Keratinocyte (primary cell): ENCODE data around the gene ATP11B. TPM values are rescaled to one million over a fixed set of nuclear protein-coding genes. Genes with fewer than 3 reads are reported as not detected.
"Not testable (repeated sequence)": the region's sequence is repeated elsewhere in the genome, so short reads cannot be mapped to it uniquely, and the experiment has no call there.

ENCODE experiments used
- DNase-seq: peaks from one replicate; pipeline ENCODE4 v3.0.0-alpha.2; 2011; ENCODE audit warnings: low read depth, missing footprints, low spot score
- FAIRE-seq: peaks from 2 replicates; lab custom pipeline; 2011; peaks lifted over from hg19 to GRCh38; lab: Jason Lieb, UNC
- H2AFZ ChIP-seq: 2 replicates; pipeline ENCODE4 v1.6.0; 2012; ENCODE audit warnings: low read length, control low read depth, inconsistent platforms; ENCODE audit not compliant: control insufficient read depth
- H3K27ac ChIP-seq: 2 replicates; pipeline ENCODE4 v1.5.1; 2011; ENCODE audit warnings: low read length; ENCODE audit not compliant: control insufficient read depth, insufficient read depth
- H3K27me3 ChIP-seq: 3 replicates; pipeline ENCODE4 v1.6.0; 2011; ENCODE audit warnings: low read length; ENCODE audit not compliant: control insufficient read depth, insufficient read depth; ENCODE audit errors: extremely low read depth
- H3K36me3 ChIP-seq, 2 experiments: 2 replicates in 1 of 2; 3 replicates in 1 of 2; pipeline ENCODE4 v1.5.1; 2011; ENCODE audit warnings: low read length in 2 of 2, mild to moderate bottlenecking in 1 of 2; ENCODE audit not compliant: control insufficient read depth in 2 of 2, insufficient read depth in 2 of 2; ENCODE audit errors: extremely low read depth in 1 of 2
- H3K4me1 ChIP-seq: 3 replicates; pipeline ENCODE4 v1.5.1; 2011; ENCODE audit warnings: low read length; ENCODE audit not compliant: control insufficient read depth, insufficient read depth; ENCODE audit errors: extremely low read depth
- H3K4me2 ChIP-seq: 3 replicates; pipeline ENCODE4 v1.6.0; 2011; ENCODE audit warnings: low read depth, low read length; ENCODE audit not compliant: control insufficient read depth, insufficient read depth; ENCODE audit errors: extremely low read depth
- H3K4me3 ChIP-seq, 3 experiments: fragments of 200-600 bp in 1 of 3; sonication (generic) in 1 of 3; 2 replicates in 2 of 3; 3 replicates in 1 of 3; pipeline ENCODE4 v1.5.1; 2011 to 2016; ENCODE audit warnings: low read length in 3 of 3, mild to moderate bottlenecking in 3 of 3, control low read depth in 2 of 3, inconsistent platforms in 1 of 3, low read depth in 1 of 3, mixed read lengths in 1 of 3, mixed run types in 1 of 3, moderate library complexity in 1 of 3; ENCODE audit not compliant: control insufficient read depth in 2 of 3, insufficient read depth in 2 of 3; ENCODE audit errors: extremely low read depth in 1 of 3
- H3K79me2 ChIP-seq: 2 replicates; pipeline ENCODE4 v1.6.0; 2012; ENCODE audit warnings: low read length; ENCODE audit not compliant: control insufficient read depth, insufficient read depth
- H3K9ac ChIP-seq: 3 replicates; pipeline ENCODE4 v1.6.0; 2011; ENCODE audit warnings: low read length; ENCODE audit not compliant: control insufficient read depth, insufficient read depth; ENCODE audit errors: extremely low read depth
- H3K9me1 ChIP-seq: 3 replicates; pipeline ENCODE4 v1.6.0; 2011; ENCODE audit warnings: low read length; ENCODE audit not compliant: control insufficient read depth, insufficient read depth; ENCODE audit errors: extremely low read depth
- H3K9me3 ChIP-seq: 2 replicates; pipeline ENCODE4 v1.5.1; 2012; ENCODE audit warnings: low read depth, low read length; ENCODE audit not compliant: control insufficient read depth
- H4K20me1 ChIP-seq: 3 replicates; pipeline ENCODE4 v1.6.0; 2011; ENCODE audit warnings: low read length; ENCODE audit not compliant: control insufficient read depth, insufficient read depth; ENCODE audit errors: extremely low read depth
- EZH2 ChIP-seq: IDR thresholded peaks from one replicate; pipeline ENCODE4 v1.6.1; 2012; ENCODE audit warnings: inconsistent platforms, mild to moderate bottlenecking, low read length, moderate library complexity
- dilution Hi-C: fragments of 300-500 bp; cut with MboI; formaldehyde crosslinking; loops from one replicate; pipeline ENCODE4 v1.7.0; 2020; ENCODE audit warnings: low sequenced_read_pairs; ENCODE audit not compliant: extremely low pct_ligation_motif_present
- polyA plus RNA-seq, 5 experiments: library from polyadenylated mRNA; depleted of rRNA in 3 of 5; stranded (reverse) in 3 of 5; stranded (forward) in 1 of 5; unstranded in 1 of 5; fragments of >200 nt; gene quantifications; 1 replicate in 1 of 5; 2 replicates in 3 of 5; 3 replicates in 1 of 5; pipeline versions ENCODE4 v1.2.1 to v1.2.3, GENCODE V29; 2011 to 2012; ENCODE audit warnings: missing spikeins in 2 of 5, low read depth in 1 of 5, low replicate concordance in 1 of 5
- TF ChIP-seq, protein P1 (sequence below), 3 experiments: IDR thresholded peaks in 1 of 3; conservative IDR thresholded peaks in 1 of 3; optimal IDR thresholded peaks in 1 of 3; 2 replicates in 2 of 3; 3 replicates in 1 of 3; pipeline versions ENCODE3 to v1.5.1; 2011; ENCODE audit warnings: low read length in 3 of 3, mild to moderate bottlenecking in 3 of 3, moderate library complexity in 2 of 3, control low read depth in 1 of 3, inconsistent platforms in 1 of 3; ENCODE audit not compliant: insufficient read depth in 2 of 3; ENCODE audit errors: extremely low read depth in 1 of 3

Gene ATP11B
- polyA plus RNA-seq, 1 donor (not counting 4 experiments of a cell fraction or from before 2014, with no cell fraction given), result 28.9 TPM

DNA sequence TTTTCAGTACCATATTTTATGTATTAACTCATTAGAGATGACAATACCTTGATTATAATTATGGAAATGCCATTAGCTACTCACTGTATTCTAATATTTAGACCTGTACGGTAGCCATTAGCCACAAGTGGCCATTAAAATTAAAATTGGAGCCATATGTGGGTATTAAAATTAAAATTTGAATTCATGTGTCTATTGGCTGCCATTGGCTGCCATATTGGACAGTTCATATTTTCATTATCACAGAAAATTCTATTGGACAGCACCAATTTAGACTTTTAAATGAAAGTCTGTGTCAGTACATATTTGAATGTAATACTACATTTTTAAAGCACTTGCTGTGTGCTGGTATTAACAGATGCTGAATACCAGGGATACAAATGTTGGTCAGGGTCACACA, 3.0 kb downstream of the ATP11B start:
- H3K4me1 ChIP-seq, result peaks cover 22% of the 10 kb centered on the region
- H3K4me2 ChIP-seq, result peak overlapping the region; percentile 88
- H4K20me1 ChIP-seq, result no peaks in the 10 kb centered on the region

DNA sequence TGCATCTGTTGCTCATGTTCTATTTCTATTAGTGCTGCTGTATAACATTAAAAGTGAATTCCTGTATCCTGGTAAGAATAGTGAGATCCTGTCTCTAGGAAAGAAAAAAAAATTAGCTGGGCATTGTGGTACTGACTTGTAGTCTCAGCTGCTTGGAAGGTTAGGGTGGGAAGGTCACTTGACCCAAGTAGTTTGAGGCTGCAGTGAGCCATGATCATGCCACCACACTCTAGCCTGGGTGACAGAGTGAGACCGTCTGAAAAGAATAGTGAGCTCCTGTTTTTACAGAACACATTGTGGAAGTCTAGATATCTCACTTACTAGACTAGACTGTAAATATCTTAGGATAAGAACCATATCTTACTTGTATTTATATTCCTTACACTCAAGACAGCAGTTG, 4.6 kb downstream of the ATP11B start:
- peaks cover 27% of the 10 kb centered on the region for H3K4me1 ChIP-seq
- no peaks in the 10 kb centered on the region for H4K20me1 ChIP-seq
- H3K9me1 ChIP-seq, result no peaks in the 10 kb centered on the region
- H3K36me3 ChIP-seq, result no peaks in the 10 kb centered on the region
- H3K27me3 ChIP-seq, result no peaks in the 10 kb centered on the region
- H3K79me2 ChIP-seq, result peaks cover 77% of the 10 kb centered on the region
- no peaks in the 10 kb centered on the region for H3K9me3 ChIP-seq
- TF ChIP-seq, protein P1, sequence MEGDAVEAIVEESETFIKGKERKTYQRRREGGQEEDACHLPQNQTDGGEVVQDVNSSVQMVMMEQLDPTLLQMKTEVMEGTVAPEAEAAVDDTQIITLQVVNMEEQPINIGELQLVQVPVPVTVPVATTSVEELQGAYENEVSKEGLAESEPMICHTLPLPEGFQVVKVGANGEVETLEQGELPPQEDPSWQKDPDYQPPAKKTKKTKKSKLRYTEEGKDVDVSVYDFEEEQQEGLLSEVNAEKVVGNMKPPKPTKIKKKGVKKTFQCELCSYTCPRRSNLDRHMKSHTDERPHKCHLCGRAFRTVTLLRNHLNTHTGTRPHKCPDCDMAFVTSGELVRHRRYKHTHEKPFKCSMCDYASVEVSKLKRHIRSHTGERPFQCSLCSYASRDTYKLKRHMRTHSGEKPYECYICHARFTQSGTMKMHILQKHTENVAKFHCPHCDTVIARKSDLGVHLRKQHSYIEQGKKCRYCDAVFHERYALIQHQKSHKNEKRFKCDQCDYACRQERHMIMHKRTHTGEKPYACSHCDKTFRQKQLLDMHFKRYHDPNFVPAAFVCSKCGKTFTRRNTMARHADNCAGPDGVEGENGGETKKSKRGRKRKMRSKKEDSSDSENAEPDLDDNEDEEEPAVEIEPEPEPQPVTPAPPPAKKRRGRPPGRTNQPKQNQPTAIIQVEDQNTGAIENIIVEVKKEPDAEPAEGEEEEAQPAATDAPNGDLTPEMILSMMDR (optimal IDR thresholded peaks at IDR 0.05 in 1 of 3, IDR thresholded peaks at IDR 0.05 in 1 of 3, conservative IDR thresholded peaks at IDR 0.05 in 1 of 3; ENCODE audit: extremely low read depth in 1 of 3, insufficient read depth in 2 of 3, low read length in 3 of 3), result no peak
- TF ChIP-seq EZH2, result no peak
- no peak overlapping the region for H3K9ac ChIP-seq
- no peak overlapping the region for H3K27ac ChIP-seq
- no peak for FAIRE-seq
- no peak overlapping the region for H3K4me2 ChIP-seq
- dilution Hi-C loops, result no loop called here
- H3K4me3 ChIP-seq, result no peak overlapping the region
- H2AFZ ChIP-seq, result no peak overlapping the region
- no peak for DNase-seq

More for the DNA sequence above, 3.0 kb downstream of the ATP11B start:
- no peak for DNase-seq
- Histone ChIP-seq H3K9me1 (no peaks in the 10 kb centered on the region), H3K79me2 (peaks cover 66% of the 10 kb centered on the region), H3K4me3 (no peak overlapping the region), H3K27ac (no peak overlapping the region), H3K27me3 (no peaks in the 10 kb centered on the region), H3K36me3 (no peaks in the 10 kb centered on the region), H3K9me3 (no peaks in the 10 kb centered on the region), H3K9ac (no peak overlapping the region), H2AFZ (no peak overlapping the region)
- TF ChIP-seq, protein P1 (optimal IDR thresholded peaks at IDR 0.05 in 1 of 3, IDR thresholded peaks at IDR 0.05 in 1 of 3, conservative IDR thresholded peaks at IDR 0.05 in 1 of 3; ENCODE audit: extremely low read depth in 1 of 3, insufficient read depth in 2 of 3, low read length in 3 of 3), result no peak
- TF ChIP-seq EZH2, result no peak
- FAIRE-seq, result no peak
- dilution Hi-C loops, result no loop called here

DNA sequence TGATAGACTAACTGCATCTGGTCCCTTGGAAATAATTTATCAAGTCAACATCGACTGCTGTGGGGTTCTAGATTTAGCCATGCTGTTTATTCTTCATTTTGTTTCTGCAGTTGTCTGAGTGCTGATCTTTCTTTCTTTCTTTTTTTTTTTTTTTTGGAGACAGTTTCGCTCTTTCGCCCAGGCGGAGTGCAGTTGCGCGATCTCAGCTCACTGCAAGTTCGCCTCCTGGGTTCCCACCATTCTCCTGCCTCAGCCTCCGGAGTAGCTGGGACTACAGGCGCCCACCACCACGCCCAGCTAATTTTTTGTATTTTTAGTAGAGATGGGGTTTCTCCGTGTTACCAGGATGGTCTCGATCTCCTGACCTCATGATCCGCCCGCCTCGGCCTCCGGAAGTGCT, 5.8 kb downstream of the ATP11B start:
- H2AFZ ChIP-seq, H4K20me1 ChIP-seq, H3K36me3 ChIP-seq, H3K9me3 ChIP-seq, DNase-seq, H3K4me3 ChIP-seq, H3K9ac ChIP-seq, dilution Hi-C loops, H3K27ac ChIP-seq, H3K27me3 ChIP-seq, H3K4me2 ChIP-seq, FAIRE-seq, H3K9me1 ChIP-seq: not testable (repeated sequence)
- Histone ChIP-seq H3K4me1 (peaks cover 27% of the 10 kb centered on the region), H3K79me2 (peaks cover 84% of the 10 kb centered on the region)
